Measurements from ENCODE around the gene SLC7A1.

The SLC7A1 gene

DNA sequence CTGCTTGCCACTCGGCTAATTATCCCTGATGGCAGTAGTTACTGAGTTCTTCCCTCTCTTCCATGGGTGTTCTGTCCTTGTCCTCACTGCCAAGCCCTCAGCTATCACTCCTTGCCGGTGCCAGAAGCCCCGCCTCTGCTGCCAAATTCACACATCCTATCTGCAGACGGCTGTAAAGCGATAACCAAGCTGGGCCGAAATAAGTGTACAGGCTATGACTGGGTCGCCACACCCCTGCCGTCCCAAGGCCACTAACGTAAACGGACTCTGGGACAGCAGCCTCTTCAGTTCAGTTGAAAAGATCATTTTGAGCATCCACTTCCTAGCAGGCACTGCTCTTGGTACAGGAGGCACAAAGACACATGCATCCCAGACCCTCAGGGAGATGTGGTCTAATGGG lies 13.3 kb downstream of the SLC7A1 start:
- DNase-seq: peak; percentile 91

DNA sequence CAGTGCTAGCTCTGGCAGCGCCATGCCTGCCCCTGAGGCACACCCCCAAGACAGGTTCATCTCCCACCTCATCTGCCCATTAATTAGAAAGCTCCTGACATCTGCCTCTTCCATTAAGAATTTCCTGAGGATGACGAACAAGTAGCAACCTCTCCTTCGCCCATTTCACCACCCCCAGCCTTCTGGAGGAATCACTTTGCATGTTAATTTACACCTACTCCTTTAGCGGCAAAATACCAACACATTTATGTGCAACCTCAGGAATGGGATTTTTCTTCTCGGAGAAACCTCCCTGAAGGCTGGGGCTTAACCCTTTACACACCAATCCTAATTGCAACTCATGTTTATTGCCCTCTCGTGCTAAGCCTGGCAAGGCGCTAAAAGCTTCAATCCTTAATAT lies 13.8 kb downstream of the SLC7A1 start:
- DNase-seq: no peak

DNA sequence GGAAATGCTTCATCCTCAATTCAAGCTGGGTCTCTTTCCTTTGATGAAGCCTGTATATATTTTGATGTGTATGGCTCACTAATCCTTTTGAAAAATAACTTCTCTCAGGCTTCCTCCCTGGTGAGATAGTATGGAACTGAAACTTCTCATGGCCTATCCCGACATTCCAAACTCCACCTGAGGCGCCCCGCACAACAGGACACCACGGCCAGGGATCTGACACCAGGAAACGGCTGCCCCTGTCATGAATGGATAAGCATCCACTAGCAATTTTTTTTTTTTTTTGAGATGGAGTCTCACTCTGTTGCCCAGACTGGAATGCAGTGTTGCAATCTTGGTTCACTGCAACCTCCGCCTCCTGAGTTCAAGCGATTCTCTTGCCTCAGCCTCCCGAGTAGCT lies 16.4 kb downstream of the SLC7A1 start:
- DNase-seq: no peak

DNA sequence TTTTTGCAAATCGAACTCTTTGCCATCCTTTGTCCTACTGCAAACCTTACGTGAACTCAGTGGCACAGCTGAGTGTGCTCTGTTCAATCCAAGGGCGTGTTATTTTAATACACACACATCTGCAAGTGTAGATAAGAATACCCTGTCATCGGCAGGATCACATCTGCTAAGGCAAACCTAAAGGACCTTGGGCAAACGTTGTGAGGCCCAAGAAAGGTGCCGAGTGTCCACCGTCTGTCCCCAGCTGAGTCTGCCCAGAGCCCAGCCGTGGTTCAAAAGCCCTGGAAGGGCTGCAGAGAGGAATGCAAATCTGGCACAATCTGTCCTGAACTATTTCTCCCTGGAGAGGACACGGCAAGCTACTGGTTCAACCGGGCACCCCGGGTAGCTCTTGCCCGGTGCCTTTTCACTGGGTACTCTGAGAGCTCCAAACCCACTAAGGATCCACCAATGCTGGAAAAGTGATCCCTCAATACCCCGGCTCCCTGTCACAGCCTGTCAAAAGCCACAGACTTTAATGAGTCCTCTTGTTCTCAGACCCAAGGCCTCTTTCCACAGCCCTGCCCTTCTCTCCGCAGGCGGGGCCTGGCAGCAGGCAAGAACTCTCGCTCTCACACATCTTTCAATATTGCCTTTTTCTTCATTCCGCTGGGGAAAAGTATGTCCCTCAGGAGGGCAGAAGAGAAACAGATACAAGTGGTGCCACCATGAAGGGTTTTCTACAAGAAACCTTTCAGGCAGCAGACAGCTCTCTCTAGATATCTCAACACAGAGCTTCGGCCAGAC lies 17.0 kb downstream of the SLC7A1 start:
- DNase-seq: peak; percentile 91

DNA sequence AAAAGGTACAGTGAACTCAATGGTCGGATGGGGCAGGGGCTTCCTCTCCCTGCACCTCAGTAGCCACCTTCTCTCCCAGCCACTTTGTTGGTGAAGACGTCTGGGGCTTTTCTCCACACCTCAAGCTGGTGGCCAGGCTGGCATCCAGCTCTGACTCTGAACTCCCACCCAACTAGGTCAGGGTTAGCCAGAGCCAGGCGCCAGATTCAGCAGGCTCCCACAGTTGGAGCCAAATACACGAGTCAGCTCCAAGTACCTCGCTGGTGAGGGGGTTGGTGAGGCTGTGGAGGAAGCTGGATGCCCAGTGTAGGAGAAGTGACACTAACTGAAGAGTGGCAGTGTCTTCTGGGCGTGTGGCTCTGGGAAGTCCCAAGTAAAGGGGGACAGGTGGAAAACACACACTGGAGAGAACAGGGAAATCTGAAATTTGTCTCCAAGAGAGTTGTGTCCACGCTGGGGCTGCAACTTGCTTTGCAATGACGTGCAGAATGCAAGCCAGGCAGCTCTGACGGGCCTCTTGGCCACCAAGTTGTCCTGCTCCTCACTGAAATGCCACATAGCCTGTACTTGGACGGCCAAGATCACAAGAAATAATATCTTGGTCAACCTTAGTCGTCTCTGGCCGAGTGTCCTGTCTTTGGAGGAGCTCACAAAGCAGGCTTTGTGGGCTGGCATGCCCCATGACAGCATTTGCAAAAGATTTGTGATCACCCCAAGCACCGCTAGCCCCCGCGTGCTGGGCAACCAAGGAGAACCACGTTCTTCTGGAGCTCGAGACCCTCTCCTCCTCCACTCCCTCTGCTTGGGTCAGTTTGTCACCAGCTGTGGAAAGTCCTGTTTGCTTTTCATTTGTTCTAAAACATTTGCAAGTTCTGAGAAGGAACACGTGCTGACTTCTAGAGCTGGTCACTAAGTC lies 18.1 kb downstream of the SLC7A1 start:
- DNase-seq: peak; percentile 18

DNA sequence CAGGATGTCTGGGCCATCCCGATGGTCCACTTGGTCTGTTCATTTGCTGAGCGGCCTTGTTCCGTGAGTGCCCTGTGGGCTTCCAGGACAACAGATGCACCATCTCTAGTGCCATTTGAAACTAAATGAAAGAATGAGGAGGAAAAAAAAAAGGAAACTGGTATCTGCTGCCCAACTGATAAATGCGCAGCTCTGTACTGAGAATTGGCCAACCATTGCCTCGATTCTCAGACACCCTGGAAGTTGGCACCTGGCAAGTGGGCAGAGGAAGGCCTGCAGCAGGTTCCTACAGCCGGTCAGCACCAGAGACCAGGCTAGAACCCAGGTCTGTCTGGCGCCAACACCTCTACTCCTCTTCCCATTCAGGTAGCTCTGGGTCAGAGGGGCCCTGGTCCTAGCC lies 18.9 kb downstream of the SLC7A1 start:
- no peak for DNase-seq

DNA sequence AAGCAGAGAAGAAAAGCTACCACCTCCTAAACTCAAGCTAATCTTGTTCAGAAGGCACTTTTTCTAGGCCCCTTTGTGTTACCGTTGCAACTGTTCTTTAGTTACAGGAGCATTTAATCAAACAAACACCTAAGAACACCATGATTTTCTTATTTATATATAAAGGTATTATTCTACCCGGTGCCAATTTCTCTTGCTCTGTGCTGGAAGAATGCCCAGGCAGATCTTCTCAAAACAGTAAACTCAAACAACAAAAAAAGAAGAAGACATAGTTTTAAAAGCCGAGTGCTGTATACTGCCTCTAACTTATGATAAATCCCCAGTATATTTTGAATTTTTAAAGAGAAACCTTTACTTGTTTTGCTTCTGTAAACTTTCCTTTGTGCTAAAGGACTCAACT lies 20.4 kb downstream of the SLC7A1 start:
- no peak for DNase-seq

DNA sequence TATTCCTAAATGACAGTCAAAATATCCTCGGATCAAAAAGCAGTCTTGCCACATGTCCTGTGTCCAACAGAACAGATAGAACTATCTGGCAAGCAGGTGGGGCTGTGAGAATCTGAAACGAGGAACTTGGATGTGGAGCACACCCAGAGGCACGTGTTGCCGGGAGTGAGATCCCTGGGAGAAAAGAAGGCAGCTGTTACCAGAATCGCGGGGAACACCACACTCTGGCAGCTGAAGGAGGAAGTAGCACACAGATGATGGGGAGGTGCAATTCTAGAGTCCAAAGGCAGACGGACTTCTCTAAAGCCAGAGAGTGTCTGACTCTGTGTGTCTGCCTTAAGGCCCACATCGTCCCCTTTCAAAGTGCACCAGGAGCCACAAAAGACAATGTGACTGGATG lies 22.3 kb downstream of the SLC7A1 start:
- DNase-seq: peak; percentile 35

DNA sequence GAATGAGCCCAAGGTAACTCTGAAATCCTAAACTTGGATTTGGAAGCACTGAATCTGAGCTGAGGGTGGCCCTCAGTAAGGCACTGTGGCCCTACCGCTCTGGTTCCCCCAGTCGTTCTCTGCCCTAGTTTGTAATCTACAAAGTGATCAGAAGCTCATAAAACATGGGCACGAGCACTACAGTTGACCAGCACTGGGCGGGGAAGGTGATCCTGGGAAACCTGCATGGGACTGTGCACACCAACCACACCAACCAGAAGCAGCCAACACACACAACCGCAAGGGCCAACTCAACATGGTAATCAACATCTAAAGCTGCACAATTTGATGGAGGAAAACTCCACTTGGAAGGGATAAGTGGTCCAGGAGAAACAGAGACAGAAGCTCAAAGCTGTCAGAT lies 22.9 kb downstream of the SLC7A1 start:
- no peak for DNase-seq

DNA sequence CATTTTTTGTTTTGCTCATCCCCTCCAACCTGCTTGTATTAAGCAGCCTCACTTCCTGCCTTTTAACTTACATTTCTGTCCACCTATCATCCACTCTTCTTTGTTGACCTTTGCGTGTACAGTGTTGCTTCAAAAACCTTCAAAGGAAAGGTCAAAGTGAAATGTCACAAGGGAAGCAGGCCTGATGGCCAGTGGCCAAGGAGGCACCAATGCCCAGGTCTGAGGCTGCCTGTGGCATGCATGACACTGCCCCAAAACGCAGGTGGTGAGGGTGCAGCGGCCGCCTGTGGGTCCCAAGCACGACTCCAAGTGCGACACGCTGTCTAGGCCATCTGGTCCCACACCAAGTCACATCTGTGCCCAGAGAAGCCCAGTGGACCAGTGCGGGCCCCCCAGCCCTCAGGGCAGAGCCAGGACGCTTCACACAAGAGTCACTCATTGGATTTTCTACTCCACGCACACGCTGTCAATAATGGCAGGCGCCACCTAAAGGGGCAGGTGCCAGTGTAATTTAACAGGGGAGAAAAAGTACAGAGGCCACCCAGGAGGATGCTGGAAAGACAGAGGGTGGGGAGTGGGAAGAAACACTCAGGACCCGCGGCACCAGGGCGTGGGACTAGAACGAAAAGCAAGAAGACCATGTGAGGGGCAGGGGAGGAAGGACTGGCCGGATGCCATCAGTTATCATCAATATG lies 23.5 kb downstream of the SLC7A1 start:
- DNase-seq: no peak

DNA sequence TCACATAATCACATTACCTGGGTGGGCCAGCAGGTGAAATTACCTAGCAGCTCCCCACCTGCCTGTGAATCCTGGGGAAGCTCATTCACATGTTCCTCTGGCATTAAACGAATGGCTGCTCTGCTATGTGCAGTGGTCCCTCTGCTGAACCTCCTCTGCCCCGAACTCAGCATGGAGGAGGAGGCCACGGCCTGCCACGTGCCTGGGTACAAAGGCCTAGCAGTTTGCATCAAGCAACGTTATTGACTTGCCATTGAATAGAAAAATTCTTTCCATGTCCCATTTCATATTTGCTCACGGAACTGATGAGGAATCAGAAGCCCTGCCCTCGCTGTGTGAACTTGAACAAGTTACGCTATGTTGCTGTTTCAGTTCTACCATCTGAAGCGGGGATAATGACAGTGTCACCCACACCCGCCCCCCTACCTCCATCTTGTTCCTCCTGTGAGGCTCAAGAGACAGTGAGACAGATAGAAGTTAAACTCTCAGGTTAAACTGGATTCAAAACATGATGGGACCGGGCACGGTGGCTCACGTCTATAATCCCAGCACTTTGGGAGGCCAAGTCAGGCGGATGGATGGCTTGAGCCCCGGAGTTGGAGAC lies 25.3 kb downstream of the SLC7A1 start:
- DNase-seq: no peak

DNA sequence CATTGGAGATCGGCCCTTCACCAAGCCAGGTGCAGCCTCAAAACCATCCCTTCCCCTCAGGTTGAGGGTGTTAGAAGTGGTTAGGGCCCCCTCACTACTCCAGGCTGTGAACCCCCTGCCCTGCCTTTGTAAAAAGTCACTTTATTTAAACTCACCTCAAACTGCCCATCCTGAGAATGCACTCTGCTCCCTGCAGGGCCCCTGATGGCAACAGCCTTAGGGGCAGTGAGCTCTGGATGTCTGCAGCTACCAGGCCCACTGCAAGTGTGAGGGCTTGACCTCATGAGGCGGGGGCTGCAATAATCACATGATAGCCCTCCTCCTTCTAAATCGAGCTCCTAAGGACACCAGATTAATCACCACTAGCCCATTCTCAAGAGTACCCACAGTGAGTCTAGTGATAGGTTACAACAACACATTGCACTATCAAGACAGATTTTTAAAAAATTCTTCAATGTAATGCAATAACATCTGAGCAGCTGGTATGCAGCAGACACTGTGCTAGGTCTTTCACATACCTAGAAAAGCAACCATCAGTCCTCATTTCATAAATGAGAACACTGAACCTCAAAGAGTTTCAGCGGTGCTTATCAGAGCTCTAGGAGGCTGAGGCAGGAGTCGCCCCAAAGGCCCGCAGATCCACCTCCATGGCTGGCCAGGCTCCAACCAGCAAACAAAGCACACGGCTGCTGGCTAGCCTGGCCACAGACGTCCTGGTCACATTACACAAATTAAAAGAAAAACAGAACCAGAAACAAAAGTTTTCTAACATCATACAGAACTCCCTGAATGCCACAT lies 26.0 kb downstream of the SLC7A1 start:
- peak; percentile 64 for DNase-seq

DNA sequence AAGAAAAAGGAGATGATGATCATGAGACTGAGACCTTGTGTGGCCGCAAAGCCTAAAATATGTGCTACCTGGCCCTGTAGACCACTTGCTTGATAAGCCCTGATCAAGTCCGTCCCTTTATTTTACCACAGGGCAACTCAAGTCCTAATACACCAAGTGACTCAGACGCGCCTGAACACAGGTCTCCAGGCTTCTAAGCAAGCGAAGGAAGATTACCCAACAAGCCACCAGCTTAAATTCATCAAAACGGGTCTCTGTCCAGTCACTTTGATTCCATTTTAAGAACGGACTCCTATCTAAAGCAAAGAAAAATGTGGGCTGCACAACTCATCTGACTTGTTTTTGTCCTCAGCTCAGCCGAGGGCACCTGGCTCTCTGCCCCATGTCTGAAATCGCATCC lies 26.8 kb downstream of the SLC7A1 start:
- DNase-seq: no peak

DNA sequence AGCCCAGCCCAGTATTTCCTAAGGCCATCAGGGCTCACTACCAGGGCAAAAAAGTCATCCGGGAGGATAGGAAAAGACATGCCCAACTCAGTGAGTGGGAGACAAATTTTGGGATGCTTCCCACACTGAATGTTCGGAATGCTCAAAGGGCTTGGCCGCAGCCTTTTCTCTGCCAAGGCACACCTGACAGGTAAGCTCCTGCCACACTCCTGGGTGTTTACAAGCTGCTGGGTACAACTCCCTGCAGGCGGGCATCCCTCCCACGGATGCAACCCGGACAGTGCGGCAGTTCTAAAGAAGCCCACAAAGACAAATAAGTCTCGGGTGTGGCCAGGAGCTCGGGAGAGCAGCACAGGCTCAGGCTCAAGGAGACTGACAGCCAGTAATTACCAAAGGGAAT lies 28.1 kb downstream of the SLC7A1 start:
- no peak for DNase-seq

DNA sequence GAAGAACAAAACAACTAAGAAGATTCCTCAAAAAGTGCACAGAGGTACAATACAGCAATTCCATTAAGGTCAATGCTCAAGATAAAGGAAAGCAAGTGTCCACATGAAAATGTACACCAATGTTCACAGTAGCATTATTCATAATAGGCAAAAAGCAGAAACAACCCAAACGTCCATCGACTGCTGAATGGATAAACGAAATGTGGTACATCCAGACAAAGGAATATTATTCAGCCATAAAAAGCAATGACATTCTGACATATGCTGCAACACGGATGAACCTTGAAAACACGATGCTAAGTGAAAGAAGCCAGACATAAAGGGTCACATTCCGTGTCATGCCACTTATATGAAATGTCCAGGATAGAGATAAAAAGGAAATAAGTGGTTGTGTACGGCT lies 29.3 kb downstream of the SLC7A1 start:
- no peak for DNase-seq

DNA sequence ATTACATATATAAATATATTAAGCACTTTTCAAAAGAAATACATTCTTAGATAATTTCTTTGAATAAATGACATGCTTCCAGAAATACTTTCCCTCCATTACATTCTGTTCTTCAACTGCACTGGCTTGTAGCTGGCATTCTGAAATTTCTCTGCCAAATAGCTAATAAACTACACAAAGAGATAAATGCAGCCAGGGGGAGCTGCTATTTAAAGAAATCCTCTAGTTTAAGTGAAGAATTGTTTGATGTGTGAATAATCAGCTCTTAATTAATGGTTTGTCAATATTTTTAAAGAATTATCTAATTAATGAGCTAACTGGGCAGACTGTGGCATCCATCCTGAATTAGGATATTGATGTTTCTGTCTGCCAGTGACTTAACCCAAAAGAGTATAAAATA lies 30.7 kb downstream of the SLC7A1 start:
- no peak for DNase-seq

DNA sequence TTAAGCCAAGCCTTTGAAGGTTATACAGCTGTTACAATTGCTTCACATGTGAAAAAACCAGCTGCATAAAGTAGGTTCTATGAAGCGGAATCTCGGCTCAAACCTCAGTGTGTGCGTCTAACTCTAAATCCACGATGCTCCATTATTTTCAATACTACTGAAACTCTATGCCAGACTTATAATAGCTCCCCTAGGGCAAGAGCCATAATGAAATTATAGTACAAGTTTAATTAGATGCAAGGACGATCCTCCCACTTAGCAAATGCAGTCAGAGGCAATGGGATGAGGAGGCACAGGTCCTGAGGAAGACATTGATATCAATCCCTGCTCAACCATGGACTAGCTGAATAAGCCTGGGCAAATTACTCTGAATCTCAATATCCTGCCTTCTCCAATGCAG lies 31.1 kb downstream of the SLC7A1 start:
- no peak for DNase-seq

DNA sequence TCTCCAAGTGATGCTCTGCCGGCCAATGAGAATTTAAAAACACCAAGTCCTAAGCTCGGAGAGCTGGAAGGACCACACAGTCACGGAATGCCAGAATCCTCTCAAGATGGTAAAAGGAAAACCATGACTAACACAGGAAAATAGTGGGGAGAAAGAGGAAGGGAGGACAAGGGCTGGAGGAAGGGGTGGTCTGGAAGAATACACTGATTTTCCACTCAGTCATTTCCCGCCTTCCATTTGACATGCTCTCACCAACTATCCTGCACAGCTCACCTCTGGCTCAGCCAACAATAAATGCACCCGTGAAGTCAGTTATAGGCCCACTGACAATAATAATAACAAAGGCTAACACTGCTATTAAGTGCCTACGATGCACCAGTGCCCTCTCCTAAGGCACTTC lies 31.5 kb downstream of the SLC7A1 start:
- no peak for DNase-seq

DNA sequence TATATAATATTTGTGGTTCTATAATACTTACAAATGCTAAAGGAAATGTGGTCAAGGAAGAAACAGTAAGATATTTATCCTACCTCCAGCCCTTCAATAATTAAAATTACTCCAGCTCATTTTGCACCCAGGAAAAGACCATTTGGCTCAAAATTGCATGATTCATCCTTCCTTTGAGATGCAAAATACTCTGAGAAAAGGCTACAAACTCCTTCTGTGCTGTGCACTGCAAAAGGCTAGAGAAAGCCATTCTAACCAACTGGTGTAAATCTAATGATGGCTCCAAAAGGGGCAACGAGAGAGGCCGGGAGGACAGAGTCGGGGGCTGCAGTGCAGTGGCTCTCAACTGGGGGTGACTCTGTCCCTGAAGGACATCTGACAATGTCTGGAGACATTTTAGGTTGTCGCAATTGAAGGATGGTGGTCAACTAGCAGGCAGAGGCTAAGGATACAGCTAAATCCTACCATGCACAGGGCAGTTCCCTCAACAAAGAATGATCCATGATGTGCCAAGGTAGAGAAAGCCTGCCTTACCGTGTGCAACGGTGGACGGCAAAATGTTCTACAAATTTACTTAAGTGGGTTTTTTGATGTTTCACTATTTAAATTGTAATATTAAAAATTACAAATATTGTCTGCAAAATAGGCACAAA lies 32.6 kb downstream of the SLC7A1 start:
- DNase-seq: no peak

DNA sequence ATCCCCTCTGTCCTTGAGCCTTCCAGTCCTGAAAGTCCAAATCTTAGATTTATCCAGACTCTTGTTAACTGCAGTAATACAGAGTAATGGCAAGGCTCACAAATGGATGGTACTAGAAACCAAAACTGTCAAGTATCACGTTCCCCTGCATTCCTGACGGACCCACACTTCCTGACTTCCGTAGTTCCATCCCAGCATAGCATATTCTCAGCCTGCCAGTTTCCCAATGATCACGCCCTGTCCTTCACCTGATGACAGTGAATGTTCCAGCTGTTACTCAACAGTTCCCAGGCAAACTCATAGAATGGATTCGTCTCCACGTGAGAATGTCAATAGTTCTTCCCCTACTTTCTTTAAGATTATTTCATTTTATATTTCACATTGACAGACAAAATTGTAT lies 33.6 kb downstream of the SLC7A1 start:
- no peak for DNase-seq

DNA sequence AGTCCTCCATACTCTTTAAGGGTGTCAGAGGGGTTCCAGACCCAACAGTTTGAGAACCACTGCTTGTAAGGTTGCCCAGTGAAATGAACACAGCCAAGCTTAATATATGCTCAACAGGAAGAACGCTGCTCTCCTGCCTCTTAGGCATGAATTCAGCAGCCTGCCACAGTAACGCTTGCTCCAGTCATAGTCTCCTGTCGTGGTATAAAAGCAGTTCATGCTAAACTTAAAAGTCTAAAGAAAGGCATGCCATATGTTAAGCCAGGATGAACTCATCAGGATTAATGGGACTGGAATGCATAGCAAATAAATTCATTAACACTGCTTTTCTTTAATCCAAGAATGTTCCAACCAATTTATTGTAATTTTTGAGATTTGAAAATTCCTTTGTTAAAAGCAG lies 38.7 kb downstream of the SLC7A1 start:
- DNase-seq: no peak

DNA sequence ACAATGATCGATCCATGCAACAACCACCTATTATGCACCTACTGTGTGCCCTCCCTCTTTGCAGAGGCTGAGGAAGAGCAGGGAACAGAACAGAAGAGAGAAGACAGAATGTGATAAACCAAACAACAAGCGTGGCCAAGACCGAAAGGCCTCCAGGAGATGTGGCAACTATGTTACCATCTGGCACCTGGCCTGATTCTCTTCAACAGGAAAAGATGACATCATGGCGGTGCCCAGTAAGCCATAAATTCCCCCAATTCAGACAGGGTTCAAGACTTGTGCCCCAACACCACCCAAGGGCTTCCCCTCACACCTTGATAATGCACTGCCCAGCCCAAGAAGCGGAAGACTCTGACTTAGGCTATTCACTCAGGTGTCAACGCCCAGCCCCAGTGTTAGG lies 44.3 kb downstream of the SLC7A1 start:
- no peak for DNase-seq
